Midbrain (tissue), 1 donor: ENCODE results near the gene COL20A1.
"Not testable (repeated sequence)": the region's sequence is repeated elsewhere in the genome, so short reads cannot be mapped to it uniquely, and the experiment has no call there.

Source experiments
- DNase-seq: peaks from one replicate; lab custom pipeline; 2025; lab: John Stamatoyannopoulos, UW

COL20A1 gene

DNA sequence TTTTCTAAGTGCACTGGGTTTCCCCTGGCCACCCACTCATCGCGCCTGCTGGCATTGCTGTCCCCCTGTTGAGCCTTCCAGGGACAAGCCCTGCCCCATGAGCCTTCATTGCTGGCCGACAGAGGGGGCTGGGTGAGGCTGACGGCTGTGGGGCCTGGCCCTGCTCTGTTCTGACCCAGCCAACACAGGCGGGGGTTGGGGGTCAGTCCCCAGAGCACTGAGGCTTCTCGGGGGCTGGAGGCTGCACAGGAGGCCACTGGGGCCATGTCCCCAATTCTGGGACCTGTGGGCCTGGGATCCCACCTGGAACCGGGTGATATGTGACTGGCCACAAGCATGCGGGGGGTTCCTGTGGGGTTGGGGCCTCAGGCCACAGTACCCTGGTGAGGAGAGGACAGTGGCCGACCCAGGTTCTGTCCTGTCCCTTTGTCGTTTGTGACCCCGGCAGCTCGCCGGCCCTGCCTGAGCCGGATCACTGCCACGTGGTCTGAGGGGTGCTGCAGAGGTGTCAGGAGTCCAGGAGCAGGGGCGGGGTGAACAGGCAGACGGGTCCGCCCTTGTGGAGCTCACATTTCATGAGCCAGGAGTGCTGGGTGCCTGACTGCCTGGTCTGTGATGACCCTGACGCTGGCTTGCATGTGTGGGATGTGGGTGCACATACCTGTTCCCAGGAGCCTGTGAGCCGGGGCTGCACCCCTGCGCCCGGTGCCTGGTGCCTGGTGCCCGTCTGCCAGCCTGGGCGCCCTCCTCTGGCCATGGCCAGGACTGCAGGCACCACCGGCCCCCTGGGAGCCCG is 2.1 kb upstream of the COL20A1 start:
- no peak for DNase-seq

DNA sequence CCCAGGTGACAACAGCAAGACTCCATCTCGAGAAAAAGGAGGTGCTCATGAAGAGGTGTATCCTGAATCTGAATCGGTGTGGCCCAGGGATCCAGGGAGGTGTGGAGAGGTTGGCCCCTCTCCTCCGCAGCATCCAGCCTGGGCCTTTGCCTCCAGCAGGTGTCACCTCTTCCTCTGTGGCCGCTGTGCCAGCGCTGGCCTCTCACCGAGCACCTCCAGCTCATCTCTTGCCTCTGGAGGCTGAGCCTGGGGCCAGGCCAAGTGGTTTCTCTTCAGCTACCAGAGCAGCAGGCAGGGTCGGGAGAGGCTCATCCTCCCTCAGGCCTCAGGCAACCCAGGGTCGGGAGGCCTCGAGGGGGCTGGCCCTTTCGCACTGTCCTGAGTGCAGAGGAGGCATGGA is 1.2 kb upstream of the COL20A1 start:
- no peak for DNase-seq

DNA sequence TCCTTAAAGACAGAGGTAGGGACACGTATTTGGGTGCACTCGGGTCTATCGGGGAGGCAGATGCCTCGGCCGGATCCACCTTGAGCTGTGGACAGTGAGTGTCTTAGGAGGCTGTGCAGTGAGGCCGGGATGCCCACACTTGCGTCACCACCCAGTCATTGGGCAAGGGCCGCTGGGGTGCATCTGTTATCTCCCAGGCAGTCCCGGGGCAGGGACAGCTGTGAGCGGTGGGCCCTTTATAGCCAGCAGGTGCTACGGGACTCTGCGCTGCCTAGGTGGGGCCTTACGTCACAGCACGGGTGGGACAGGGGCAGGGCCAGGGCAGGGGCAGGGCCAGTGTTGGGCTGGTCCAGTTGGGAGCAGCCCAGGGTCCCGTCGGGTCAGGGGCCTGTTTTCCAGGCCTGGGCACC is 689 bp upstream of the COL20A1 start:
- DNase-seq = no peak

DNA sequence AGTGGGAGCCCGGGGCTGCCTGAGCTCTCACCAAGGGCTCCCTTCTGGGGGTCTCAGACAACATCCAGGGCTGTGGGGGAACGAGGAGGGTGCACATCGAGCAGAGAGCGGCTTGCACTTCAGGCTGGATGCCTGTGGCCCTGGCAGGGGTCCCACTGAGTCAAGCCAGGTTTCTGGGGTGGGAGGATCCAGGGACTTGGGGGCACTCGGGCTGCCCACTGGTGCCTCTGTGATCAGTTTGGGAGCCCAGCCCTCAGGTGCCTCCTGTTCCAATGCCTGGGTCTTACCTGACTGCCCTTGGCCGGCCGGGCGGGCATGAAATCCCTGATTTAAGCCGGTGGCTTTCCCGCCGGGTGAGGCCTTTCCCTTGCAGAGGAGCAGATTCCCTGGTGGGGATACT is 470 bp downstream of the COL20A1 start:
- DNase-seq = no peak

DNA sequence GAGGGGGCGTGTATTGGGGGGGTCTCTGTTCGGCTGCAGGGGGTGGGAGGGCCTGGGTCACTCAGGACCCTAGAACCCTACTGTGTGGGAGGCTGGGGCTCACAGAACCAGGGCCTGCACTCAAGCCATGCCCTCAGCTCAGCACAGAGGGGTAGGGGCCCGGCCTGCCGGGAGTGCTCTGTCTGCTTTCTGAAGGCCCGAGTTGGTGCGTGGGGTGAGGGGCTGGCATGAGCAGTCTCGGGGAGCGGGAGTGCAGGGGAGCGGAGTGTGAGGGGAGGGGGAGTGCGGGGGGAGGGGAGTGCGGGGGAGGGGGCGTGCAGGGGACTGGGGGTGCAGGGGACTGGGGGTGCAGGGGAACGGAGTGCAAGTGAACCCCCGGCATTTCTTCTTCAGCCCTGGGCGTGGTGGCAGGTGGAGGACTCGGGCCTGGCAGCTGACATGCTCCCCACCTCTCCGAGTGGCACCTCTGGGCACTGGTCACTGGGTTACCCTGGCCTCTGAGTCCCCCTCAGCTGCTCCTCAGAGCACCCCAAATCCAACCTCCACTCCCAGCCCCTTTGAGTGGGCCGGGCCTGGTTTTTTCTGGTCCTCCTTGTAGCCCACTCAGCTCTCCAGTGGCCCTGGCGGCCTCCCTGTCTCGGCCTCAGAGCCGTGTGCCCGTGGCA is 1.0 kb downstream of the COL20A1 start:
- no peak for DNase-seq

DNA sequence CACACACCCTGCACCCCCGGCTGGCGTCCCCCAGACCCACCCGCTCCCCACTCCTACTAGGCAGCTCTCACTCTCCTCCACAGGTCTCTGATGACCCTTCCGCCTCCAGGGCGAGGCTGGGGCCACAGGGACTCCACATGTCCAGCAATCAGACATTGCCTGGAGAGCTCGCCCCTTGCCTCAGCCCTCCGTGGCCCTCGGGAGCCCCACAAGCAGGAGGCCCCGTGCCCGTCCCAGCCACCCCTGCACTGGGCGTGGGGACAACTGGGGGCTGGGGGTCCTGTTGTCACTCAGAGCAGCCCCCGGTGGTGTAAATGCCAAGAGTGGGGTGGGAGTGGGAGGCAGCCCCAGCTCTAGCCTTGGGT is 1.5 kb downstream of the COL20A1 start:
- no peak for DNase-seq

DNA sequence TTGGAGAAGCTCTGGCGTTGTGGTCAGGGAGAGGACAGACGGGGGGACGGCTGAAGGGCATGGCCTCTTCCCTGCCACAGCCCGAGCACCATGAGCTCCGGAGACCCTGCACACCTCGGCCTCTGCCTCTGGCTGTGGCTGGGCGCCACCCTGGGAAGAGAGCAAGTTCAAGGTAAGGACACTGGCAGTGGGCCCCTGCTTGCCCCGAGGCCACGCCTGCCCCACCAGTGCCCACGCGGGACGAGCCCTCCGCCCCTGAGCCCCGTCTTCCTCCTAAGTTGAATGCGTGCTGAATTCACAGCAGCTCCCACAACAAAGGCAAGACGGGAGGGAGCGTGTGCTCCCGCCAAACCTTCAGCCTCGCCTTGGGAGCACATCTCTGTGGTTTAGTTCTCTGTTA is 2.0 kb downstream of the COL20A1 start:
- no peak for DNase-seq

DNA sequence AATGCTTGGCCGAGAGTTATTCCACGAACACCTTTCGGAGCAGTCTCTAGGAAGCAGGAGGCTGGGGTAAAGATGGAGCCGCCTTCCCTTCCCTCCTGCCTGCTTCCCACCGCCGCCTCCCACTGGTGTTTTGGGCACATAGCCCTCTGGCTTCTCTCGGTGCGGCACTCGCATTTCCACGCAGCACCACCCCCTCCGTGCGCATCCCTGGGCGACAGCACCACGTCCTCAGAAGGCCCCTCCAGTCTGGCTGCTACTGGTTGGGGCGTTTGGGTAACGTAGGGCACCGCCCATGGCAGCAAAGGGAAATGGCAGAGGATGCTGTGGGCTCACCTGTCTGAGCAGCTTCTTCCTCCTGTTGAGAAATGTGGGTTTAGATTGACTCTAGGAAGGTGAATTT is 2.4 kb downstream of the COL20A1 start:
- DNase-seq = no peak

DNA sequence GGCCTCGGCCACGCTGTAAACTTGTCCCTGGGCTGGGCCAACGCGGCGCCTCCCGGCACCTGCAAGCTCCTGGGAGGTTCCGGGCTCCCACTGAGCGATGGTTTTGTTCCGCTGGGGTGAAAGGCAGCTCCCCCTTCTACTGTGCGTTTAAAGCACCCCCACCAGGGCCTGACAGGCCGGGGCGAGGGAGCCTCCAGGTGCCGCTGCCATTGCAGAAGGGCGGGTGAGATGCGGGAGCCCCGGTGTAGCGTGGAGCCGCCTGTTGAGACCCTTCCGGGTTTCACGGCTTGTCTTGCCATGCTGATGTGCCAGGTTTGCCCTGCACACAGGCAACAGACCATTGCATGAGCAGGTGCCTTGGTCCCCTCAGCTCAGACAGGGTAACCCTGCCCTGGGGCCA is 2.9 kb downstream of the COL20A1 start:
- DNase-seq = no peak

DNA sequence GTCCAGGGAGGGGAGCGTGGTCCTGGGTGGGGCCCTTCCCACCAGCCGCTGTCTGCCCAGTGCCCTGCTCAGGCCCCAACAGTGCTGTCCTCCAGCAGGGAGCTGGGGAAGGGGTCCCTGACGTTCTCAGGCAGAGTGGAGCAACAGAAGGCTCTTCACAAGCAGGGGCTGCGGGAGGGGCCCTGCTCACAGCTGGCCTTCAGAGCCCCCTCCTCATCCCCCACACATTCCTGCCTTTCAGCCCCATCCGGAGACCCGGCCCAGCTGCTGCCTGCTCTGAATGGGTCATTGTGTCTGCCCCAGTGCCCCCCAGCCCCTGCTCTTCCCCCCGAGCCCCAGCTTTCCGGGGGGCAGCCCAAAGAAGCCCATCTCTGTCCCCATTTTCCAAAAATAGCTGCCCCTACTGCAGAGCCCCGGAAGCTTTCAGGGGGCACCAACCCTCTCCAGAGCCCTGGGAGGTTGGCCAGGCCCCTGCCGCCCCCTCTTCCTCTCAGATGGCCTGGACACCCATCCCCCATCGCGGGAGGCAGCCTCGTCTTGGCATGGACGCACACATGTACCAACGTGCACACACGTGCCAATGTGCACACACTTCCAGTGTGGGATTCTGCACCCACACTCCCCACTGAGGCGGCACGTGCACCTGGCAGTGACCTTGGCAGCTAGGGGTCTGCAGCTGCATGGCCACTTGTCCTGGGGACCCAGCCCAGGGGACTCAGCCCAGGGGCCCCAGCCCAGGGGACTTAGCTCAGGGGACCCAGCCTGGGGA is 3.7 kb downstream of the COL20A1 start:
- DNase-seq = no peak

DNA sequence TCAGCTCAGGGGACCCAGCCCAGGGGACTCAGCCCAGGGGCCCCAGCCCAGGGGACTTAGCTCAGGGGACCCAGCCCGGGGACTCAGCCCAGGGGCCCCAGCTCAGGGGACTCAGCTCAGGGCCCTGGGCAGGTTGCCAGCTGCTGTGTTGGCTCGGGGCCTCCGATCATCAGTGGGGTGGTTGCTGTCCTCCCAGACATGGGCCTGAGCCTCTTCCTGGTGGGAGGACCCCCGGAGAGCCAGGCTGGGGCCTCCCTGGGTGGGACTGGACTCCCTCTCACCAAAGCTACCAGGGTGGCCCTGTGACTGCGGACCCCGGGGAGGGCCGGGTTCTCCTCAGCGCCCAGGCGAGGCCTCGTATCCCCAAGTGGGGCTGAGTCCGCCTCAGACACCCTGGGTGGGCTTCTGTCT is 4.4 kb downstream of the COL20A1 start:
- no peak for DNase-seq

DNA sequence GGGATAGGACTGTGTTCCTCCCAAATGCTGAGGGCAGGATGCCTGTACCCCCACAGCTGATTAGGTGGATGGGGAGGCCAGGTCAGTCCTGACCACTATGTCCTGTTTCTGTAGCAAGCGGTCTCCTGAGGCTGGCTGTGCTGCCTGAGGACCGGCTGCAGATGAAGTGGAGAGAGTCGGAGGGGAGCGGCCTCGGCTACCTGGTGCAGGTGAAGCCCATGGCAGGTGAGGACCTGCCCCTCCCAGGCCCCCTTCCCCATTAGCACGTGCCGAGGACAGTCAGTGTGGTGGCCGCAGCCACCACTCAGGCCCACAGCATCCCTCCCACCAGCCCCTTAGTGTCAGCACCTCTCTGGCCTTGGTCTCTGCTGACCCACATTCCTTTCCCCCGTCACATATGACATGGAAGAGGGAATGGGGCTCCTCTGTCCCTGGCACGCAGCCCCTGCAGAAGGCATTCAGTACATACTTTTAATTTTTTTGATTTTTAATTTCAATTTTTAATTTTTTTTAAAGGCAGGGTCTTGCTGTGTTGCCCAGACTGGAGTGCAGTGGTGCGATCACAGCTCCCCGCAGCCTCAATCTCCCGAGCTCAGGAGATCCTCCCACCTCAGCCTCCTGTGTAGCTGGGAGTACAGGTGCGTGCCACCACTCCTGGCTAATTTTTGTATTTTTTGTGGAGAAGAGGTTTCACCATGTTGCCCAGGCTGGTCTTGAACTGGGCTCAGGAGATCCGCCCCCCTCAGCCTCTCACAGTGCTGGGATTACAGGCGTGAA is 5.0 kb downstream of the COL20A1 start:
- DNase-seq = no peak

DNA sequence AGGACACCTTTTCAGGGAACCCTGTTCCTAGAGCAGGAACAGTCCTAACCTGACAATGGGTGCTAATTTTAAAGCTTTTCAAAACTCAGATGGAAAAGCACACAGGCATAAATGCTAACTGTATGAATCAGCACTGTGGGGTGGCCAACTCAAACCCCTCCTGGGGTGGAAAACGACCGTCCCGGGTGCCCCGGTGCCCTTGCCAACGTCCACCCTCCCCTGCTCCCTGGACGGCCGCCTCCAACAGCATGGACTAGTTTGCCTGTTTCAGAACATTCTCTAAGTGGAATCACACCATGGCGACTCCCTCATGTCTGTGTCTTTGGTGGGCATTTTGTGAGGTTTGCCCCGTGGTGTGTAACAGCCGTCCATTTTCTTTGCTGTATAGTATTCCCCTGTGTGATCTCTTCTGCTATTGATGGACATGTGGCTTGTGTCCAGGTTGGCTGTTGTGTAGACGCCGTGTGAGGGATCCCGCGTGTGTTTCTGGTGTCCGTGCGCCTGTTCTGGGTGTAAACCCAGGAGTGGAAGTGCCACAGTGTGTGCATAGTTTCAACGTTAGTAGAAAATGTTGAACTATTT is 5.8 kb downstream of the COL20A1 start:
- DNase-seq = no peak

DNA sequence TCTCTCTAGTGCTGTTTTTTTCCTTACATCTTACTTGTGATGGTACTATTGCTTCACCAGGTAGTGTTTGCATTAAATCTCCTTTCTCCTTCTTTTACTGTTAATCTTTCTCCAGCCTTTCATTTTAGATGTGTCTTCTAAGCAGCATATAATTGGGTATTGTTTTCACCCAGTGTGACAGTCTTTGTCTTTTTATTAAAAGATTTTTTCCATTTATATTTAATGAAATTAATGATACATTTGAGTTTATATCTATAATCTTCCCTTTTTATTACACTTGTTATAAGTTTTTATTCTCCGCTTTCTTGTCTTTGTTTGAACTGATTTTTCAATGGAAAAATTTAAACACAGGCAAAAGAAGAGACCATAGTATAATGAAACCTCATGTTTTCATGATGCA is 8.7 kb downstream of the COL20A1 start:
- no peak for DNase-seq

DNA sequence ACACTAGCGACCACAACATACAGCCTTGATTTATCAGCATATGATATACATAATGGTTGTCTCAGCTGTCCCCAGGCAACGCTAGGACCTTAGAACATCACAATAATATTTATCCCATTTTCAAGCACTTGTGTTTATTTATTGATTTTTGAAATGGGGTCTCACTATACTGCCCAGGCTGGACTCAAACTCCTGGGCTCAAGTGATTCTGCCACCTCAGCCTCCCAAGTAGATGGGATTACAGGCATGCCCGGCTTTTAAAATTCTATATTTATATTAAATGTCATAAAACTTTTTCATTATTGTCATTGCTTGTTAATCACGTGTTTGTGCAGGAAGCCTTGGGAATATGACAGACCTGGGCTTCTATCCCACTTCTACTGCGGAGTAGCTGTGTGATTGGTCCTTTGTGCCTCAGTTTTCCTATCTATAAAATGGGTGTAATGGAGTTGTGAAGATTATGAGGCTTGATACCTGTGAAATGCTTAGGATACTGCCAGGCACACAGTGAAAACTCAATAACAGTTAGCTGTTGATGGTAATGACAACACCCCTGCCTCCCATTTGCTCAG is 10.2 kb downstream of the COL20A1 start:
- no peak for DNase-seq

DNA sequence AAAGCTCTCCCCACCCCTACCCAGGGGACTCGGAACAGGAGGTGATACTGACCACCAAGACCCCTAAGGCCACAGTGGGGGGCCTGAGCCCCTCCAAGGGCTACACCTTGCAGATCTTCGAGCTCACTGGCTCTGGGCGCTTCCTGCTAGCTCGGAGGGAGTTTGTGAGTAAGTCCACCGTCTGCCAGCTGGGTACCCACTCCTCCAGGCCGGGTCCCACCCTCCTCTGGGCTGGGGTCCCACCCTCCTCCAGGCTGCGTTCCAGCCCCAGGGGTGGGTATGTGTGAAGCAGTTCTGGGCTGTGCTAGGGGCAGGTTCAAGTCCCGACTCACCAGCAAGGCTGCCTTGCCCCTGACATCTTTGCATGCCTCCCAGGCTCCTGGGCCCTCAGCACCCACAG is 12.4 kb downstream of the COL20A1 start:
- no peak for DNase-seq

DNA sequence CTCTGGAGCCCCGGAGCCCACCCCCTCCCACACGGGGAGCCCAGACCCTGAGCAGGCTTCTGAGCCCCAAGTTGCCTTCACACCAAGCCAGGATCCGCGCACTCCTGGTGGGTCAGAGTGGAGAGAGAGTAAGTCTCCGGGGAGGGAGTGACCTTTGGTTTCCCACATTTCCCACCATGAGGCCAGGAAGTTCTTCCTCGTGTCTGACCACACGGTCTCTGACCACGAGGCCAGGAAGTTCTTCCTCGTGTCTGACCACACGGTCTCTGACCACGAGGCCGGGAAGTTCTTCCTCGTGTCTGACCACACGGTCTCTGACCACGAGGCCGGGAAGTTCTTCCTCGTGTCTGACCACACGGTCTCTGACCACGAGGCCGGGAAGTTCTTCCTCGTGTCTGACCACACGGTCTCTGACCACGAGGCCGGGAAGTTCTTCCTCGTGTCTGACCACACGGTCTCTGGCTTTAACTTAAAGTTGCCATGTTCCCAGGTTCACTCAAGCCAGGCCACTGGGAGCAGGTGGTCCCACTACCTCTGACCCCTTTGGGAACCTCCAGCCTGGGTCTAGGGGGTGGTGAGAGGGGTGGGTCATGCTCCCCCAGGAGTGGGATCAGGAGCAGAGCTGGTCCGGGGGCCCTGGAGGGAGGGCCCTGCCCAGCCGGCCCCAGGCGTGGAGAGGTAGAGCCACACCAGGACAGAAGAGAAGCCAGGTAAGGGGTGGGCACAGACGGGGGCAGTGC is 13.1 kb downstream of the COL20A1 start:
- DNase-seq = not testable (repeated sequence)

DNA sequence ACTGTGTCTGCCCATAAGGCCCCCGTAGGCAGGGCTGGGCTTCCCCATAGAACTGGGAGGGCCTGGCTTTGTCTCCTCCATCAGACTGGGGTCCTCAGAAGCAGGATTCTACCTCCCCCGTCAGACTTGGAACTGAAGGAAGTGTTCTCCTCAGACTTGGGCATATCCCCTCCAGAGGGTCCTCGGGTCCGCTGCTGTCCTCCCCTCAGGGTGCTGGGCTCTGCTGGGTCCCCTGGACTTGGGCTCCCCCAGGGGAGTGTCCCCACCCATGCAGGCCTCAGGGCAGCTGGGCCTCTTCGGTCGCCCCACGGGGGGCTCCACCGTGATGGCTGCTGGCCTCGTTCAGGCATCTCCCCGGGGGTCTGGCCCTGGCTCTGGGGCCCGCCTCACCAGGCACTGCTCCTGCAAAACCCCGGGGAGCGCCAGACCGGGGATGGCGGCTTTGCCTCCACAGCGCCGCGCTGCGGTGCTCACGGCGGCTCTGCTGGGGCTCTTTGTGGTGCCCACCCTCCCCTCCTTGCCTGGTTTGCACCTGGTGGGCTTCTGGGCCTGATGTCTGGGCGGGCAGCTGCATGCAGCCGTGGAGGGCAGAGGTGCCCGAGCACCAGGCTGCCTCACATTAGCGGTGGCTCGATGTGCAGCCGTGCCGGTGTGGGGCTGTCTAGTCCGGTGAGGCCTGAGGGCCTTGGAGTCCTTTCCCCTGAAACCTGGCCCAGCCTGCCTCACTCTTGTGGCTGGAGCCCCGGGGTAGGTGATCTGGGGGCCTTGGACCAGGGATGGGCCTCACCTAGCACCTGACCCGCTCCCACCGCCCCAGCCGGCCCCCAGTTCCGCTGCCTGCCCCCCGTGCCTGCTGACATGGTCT is 13.9 kb downstream of the COL20A1 start:
- no peak for DNase-seq

DNA sequence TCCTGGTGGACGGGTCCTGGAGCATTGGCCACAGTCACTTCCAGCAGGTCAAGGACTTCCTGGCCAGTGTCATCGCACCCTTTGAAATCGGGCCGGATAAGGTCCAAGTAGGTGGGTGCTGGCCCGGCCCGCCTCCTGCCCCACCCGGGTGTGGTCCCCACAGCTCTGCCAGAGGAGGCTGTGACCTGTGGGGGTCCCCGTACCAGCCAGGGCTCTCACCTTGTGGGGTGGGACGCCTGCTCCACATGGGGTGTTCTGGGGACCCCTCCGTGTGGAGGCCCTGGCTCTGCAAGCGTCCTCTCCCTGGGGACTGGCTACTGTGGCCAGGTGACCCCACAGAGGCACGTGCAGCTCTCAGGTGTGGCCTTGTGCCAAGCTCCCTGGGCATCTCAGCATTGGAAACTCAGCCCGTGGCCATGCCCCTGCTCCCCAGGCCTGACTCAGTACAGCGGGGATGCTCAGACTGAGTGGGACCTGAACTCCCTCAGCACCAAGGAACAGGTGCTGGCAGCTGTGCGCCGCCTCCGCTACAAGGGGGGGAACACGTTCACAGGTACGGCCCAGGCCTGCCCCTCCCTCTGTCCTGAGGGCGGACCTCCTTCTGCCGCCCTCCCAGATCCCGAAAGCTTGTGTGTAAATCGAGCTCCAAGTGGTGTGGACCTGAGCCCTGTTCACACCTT is 14.7 kb downstream of the COL20A1 start:
- DNase-seq = no peak
